ENCODE measurements around the gene IQSEC1.

IQSEC1 gene

GRCh38 chr3:13052191-13052820 lies 20.9 kb downstream of the IQSEC1 start:
- in situ Hi-C loops (cut with HindIII; ENCODE audit: low sequenced_read_pairs), result no loop called here

GRCh38 chr3:13051581-13051980 lies 21.6 kb downstream of the IQSEC1 start:
- in situ Hi-C loops (cut with HindIII; ENCODE audit: low sequenced_read_pairs), result no loop called here

- in situ Hi-C loops (cut with HindIII; ENCODE audit: low sequenced_read_pairs), result no loop called here
Observed at GRCh38 chr3:13051066-13051465, 22.2 kb downstream of the IQSEC1 start.

GRCh38 chr3:13050446-13050845 lies 22.8 kb downstream of the IQSEC1 start:
- in situ Hi-C loops (cut with HindIII; ENCODE audit: low sequenced_read_pairs), result no loop called here

GRCh38 chr3:13049400-13049799 lies 23.8 kb downstream of the IQSEC1 start:
- in situ Hi-C loops (cut with HindIII; ENCODE audit: low sequenced_read_pairs), result no loop called here

- in situ Hi-C loops (cut with HindIII; ENCODE audit: low sequenced_read_pairs), result no loop called here
Observed at GRCh38 chr3:13047296-13048165, 25.7 kb downstream of the IQSEC1 start.

GRCh38 chr3:13046569-13047274 lies 26.5 kb downstream of the IQSEC1 start:
- in situ Hi-C loops (cut with HindIII; ENCODE audit: low sequenced_read_pairs), result no loop called here

- in situ Hi-C loops (cut with HindIII; ENCODE audit: low sequenced_read_pairs), result no loop called here
Observed at GRCh38 chr3:13045904-13046568, 27.2 kb downstream of the IQSEC1 start.

- in situ Hi-C loops (cut with HindIII; ENCODE audit: low sequenced_read_pairs), result no loop called here
Observed at GRCh38 chr3:13045241-13045903, 27.9 kb downstream of the IQSEC1 start.

- in situ Hi-C loops (cut with HindIII; ENCODE audit: low sequenced_read_pairs), result loop anchor here (5.0 kb wide), 2 partner anchors 48 to 93 kb away; no protein-coding TSS in a partner anchor
Observed at GRCh38 chr3:13044496-13045240, 28.6 kb downstream of the IQSEC1 start.

GRCh38 chr3:13043656-13044055 lies 29.6 kb downstream of the IQSEC1 start:
- in situ Hi-C loops (cut with HindIII; ENCODE audit: low sequenced_read_pairs), result loop anchor here (5.0 kb wide), 2 partner anchors 49 to 94 kb away; no protein-coding TSS in a partner anchor

- in situ Hi-C loops (cut with HindIII; ENCODE audit: low sequenced_read_pairs), result loop anchor here (5.0 kb wide), 2 partner anchors 50 to 95 kb away; no protein-coding TSS in a partner anchor
Observed at GRCh38 chr3:13042715-13043271, 30.4 kb downstream of the IQSEC1 start.

GRCh38 chr3:13042127-13042701 lies 31.0 kb downstream of the IQSEC1 start:
- in situ Hi-C loops (cut with HindIII; ENCODE audit: low sequenced_read_pairs), result loop anchor here (5.0 kb wide), 2 partner anchors 50 to 95 kb away; no protein-coding TSS in a partner anchor

GRCh38 chr3:13041113-13041776 lies 32.0 kb downstream of the IQSEC1 start:
- in situ Hi-C loops (cut with HindIII; ENCODE audit: low sequenced_read_pairs), result loop anchor here (5.0 kb wide), 2 partner anchors 51 to 96 kb away; no protein-coding TSS in a partner anchor

- in situ Hi-C loops (cut with HindIII; ENCODE audit: low sequenced_read_pairs), result loop anchor here (5.0 kb wide), 2 partner anchors 52 to 97 kb away; no protein-coding TSS in a partner anchor
Observed at GRCh38 chr3:13040361-13041074, 32.7 kb downstream of the IQSEC1 start.

GRCh38 chr3:13039213-13039896 lies 33.9 kb downstream of the IQSEC1 start:
- in situ Hi-C loops (cut with HindIII; ENCODE audit: low sequenced_read_pairs), result no loop called here
